Measurements from ENCODE around the gene SESN1.
A peak's percentile ranks its signal among the peaks of the same experiment; 100 is the strongest.

DNA sequence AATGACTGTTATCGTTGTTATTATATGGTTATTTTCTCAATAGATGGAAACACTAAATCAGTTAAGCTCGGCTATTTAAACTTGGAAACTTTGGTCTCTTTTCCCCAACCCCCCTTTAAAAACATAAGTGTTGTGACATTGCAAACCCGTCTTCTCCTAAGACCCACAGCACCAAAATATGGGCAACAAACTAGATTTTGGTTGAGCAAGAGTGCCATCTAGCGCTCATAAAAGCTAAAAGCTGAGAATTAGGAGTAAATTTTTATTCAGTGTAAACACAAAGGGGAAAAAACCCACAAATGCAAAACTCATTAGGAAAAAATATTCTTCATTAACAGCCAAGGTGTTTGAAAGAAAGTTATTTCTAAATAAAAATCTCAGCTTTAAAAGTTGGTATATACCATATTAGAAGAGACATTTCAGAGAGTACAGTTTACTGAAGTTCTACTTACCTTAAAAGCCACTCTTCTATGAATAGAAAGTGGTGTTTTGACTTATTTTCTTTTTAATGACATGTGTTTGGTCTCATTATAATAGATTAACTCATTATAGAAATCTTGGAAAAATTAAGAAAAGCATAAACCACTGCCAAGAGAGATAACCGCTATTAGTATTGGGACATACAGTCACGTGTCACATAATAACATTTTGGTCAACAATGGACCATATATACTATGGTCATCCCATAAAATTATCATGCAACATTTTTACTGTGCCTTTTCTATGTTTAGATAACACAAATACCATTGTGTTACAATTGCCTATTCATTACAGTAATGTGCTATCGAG, 21.1 kb downstream of the SESN1 start:
- TF ChIP-seq, protein P1, sequence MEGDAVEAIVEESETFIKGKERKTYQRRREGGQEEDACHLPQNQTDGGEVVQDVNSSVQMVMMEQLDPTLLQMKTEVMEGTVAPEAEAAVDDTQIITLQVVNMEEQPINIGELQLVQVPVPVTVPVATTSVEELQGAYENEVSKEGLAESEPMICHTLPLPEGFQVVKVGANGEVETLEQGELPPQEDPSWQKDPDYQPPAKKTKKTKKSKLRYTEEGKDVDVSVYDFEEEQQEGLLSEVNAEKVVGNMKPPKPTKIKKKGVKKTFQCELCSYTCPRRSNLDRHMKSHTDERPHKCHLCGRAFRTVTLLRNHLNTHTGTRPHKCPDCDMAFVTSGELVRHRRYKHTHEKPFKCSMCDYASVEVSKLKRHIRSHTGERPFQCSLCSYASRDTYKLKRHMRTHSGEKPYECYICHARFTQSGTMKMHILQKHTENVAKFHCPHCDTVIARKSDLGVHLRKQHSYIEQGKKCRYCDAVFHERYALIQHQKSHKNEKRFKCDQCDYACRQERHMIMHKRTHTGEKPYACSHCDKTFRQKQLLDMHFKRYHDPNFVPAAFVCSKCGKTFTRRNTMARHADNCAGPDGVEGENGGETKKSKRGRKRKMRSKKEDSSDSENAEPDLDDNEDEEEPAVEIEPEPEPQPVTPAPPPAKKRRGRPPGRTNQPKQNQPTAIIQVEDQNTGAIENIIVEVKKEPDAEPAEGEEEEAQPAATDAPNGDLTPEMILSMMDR (conservative IDR thresholded peaks at IDR 0.05 in 1 of 2, IDR thresholded peaks at IDR 0.05 in 1 of 2; ENCODE audit: extremely low read depth in 1 of 2, insufficient read depth in 1 of 2, low read depth in 1 of 2, low read length in 2 of 2), result peak; percentile 55 to 65
- no peak for TF ChIP-seq EZH2 (IDR thresholded peaks at IDR 0.05; ENCODE audit: borderline replicate concordance, low read length)

Data from mammary epithelial cell (primary cell).